CD4-positive, CD25-positive, alpha-beta regulatory T cell (primary cell): Measurements from ENCODE around the gene SELENOS. TPM values are rescaled to one million over a fixed set of nuclear protein-coding genes. Genes with fewer than 3 reads are reported as not detected.

ENCODE experiments used
- ATAC-seq, 2 donors: fragments of 150-1000 bp; cut with Tn5 transposase; one replicate each; pipeline ENCODE4 v1.10.0; 2021; ENCODE audit warnings: low read depth in 2 of 2, moderate number of reproducible peaks in 2 of 2, moderate library complexity in 1 of 2
- DNase-seq, 3 donors: peaks; one replicate each; pipeline versions ENCODE4 v3.0.0 to v3.0.0-alpha.2; 2012 to 2022; ENCODE audit warnings: mixed read lengths in 1 of 3
- H3K27ac ChIP-seq: one replicate; pipeline ENCODE4 v1.7.0; 2013; ENCODE audit warnings: mild to moderate bottlenecking, low read length; ENCODE audit not compliant: insufficient read depth, poor library complexity, severe bottlenecking
- H3K27me3 ChIP-seq: one replicate; pipeline ENCODE4 v1.7.0; 2013; ENCODE audit warnings: low read length; ENCODE audit not compliant: control insufficient read depth, insufficient read depth
- H3K36me3 ChIP-seq: one replicate; pipeline ENCODE4 v1.7.0; 2013; ENCODE audit warnings: mild to moderate bottlenecking, low read length, moderate library complexity; ENCODE audit not compliant: control insufficient read depth, insufficient read depth
- H3K4me1 ChIP-seq: 2 replicates; pipeline ENCODE4 v1.7.0; 2013; ENCODE audit warnings: mild to moderate bottlenecking, low read length; ENCODE audit not compliant: insufficient read depth, control insufficient read depth, poor library complexity, severe bottlenecking
- H3K4me3 ChIP-seq: one replicate; pipeline ENCODE4 v1.7.0; 2013; ENCODE audit warnings: low read depth, mild to moderate bottlenecking, low read length, moderate library complexity
- H3K9me3 ChIP-seq, 2 experiments: 1 replicate in 1 of 2; 2 replicates in 1 of 2; pipeline ENCODE4 v1.7.0; 2013; ENCODE audit warnings: low read length in 2 of 2, mild to moderate bottlenecking in 1 of 2, moderate library complexity in 1 of 2; ENCODE audit not compliant: control insufficient read depth in 2 of 2
- H3K27ac Mint-ChIP-seq, 3 donors: one replicate each; pipeline ENCODE4 v1.8.0; 2020 to 2022; ENCODE audit warnings: mild to moderate bottlenecking in 3 of 3, mixed read lengths in 3 of 3, moderate library complexity in 2 of 3
- H3K27me3 Mint-ChIP-seq: one replicate; pipeline ENCODE4 v1.8.0; 2022; ENCODE audit warnings: mild to moderate bottlenecking, mixed read lengths
- H3K36me3 Mint-ChIP-seq: one replicate; pipeline ENCODE4 v1.8.0; 2020; ENCODE audit warnings: mixed read lengths
- H3K4me1 Mint-ChIP-seq, 4 donors: one replicate each; pipeline ENCODE4 v1.8.0; 2020 to 2022; ENCODE audit warnings: mixed read lengths in 4 of 4, mild to moderate bottlenecking in 1 of 4
- H3K4me3 Mint-ChIP-seq, 4 donors: one replicate each; pipeline ENCODE4 v1.8.0; 2020 to 2022; ENCODE audit warnings: mild to moderate bottlenecking in 4 of 4, mixed read lengths in 4 of 4, moderate library complexity in 3 of 4
- H3K9me3 Mint-ChIP-seq, 7 donors: one replicate each; pipeline ENCODE4 v1.8.0; 2020 to 2022; ENCODE audit warnings: mixed read lengths in 7 of 7, mild to moderate bottlenecking in 3 of 7, moderate library complexity in 2 of 7
- polyA plus RNA-seq, 4 donors: library from polyadenylated mRNA; unstranded; fragments of 300-500 nt; fragmentation: Illumina TruSeq; gene quantifications; one replicate each; pipeline ENCODE4 v1.2.3, GENCODE V29; 2021
- total RNA-seq: library from RNA; stranded (reverse); gene quantifications from one replicate; pipeline ENCODE4 v1.2.3, GENCODE V29; 2022

Gene SELENOS
- total RNA-seq (32.3 TPM), polyA plus RNA-seq (10 to 100 TPM; 56.8 to 72.5 (median 60.0) TPM)

GRCh38 chr15:101277038-101277822 is at the start of gene SELENOS:
Gene SELENOS (minus strand): TSS chr15:101277485. CDS start chr15:101277417, 68 bp downstream.
- Mint-ChIP-seq H3K4me3 (peak within 1 kb of the TSS; percentile 94 to 97 (median 96)), H3K4me1 (peaks cover 9 to 36% (median 23%) of the 10 kb centered on the region in 4 donors), H3K9me3 (peaks cover 0 to 2% (median 0%) of the 10 kb centered on the region in 7 donors), H3K27ac (peak within 1 kb of the TSS; percentile 86 to 98 (median 97)), H3K27me3 (peaks cover 4% of the 10 kb centered on the region), H3K36me3 (peaks cover 46% of the 10 kb centered on the region)
- ATAC-seq (peak; percentile 96), DNase-seq (peak; percentile 84 to 89 (median 85))
- H3K36me3 ChIP-seq = peaks cover 45% of the 10 kb centered on the region
- H3K27ac ChIP-seq = peak within 1 kb of the TSS; percentile 71
- H3K27me3 ChIP-seq = no peaks in the 10 kb centered on the region
- H3K4me3 ChIP-seq = peak within 1 kb of the TSS; percentile 90
- peaks cover 15% of the 10 kb centered on the region for H3K4me1 ChIP-seq
- H3K9me3 ChIP-seq = no peaks in the 10 kb centered on the region

- Mint-ChIP-seq H3K4me3 (no peak overlapping the region), H3K4me1 (peaks cover 0 to 2% (median 0%) of the 10 kb centered on the region in 4 donors), H3K9me3 (peaks cover 0 to 5% (median 0%) of the 10 kb centered on the region in 7 donors), H3K36me3 (no peaks in the 10 kb centered on the region), H3K27me3 (peaks cover 2% of the 10 kb centered on the region), H3K27ac (no peak overlapping the region)
- no peak overlapping the region for H3K27ac ChIP-seq
- no peak for DNase-seq
- H3K27me3 ChIP-seq = no peaks in the 10 kb centered on the region
- ATAC-seq = no peak
- no peaks in the 10 kb centered on the region for H3K9me3 ChIP-seq
- no peak overlapping the region for H3K4me3 ChIP-seq
- H3K36me3 ChIP-seq = no peaks in the 10 kb centered on the region
- H3K4me1 ChIP-seq = no peaks in the 10 kb centered on the region
These were observed 49.3 kb upstream of the SELENOS start for GRCh38 chr15:101326462-101327146.

GRCh38 chr15:101326026-101326315 is 48.7 kb upstream of the SELENOS start:
- peaks cover 0 to 5% (median 0%) of the 10 kb centered on the region in 7 donors for H3K9me3 Mint-ChIP-seq
- H3K4me1 Mint-ChIP-seq = peaks cover 0 to 6% (median 2%) of the 10 kb centered on the region in 4 donors
- no peak for DNase-seq
- H3K27me3 ChIP-seq = no peaks in the 10 kb centered on the region
- H3K27ac Mint-ChIP-seq = no peak overlapping the region
- no peak overlapping the region for H3K4me3 Mint-ChIP-seq
- no peaks in the 10 kb centered on the region for H3K4me1 ChIP-seq
- H3K27ac ChIP-seq = no peak overlapping the region
- H3K27me3 Mint-ChIP-seq = peaks cover 6% of the 10 kb centered on the region
- H3K36me3 ChIP-seq = no peaks in the 10 kb centered on the region
- H3K9me3 ChIP-seq = no peaks in the 10 kb centered on the region
- ATAC-seq = no peak
- H3K36me3 Mint-ChIP-seq = no peaks in the 10 kb centered on the region
- no peak overlapping the region for H3K4me3 ChIP-seq

- Mint-ChIP-seq H3K27me3 (peaks cover 11% of the 10 kb centered on the region), H3K36me3 (no peaks in the 10 kb centered on the region), H3K4me3 (no peak overlapping the region), H3K27ac (no peak overlapping the region), H3K4me1 (peaks cover 0 to 12% (median 6%) of the 10 kb centered on the region in 4 donors), H3K9me3 (peaks cover 0 to 5% (median 0%) of the 10 kb centered on the region in 7 donors)
- H3K4me1 ChIP-seq = peaks cover 5% of the 10 kb centered on the region
- no peaks in the 10 kb centered on the region for H3K36me3 ChIP-seq
- H3K4me3 ChIP-seq = no peak overlapping the region
- ATAC-seq = no peak
- H3K27ac ChIP-seq = no peak overlapping the region
- no peaks in the 10 kb centered on the region for H3K9me3 ChIP-seq
- H3K27me3 ChIP-seq = no peaks in the 10 kb centered on the region
- no peak for DNase-seq
These were observed 48.2 kb upstream of the SELENOS start for GRCh38 chr15:101325263-101326025.

- ATAC-seq (no peak), DNase-seq (no peak)
- no peak overlapping the region for H3K4me3 ChIP-seq
- H3K4me1 ChIP-seq = peaks cover 9% of the 10 kb centered on the region
- no peaks in the 10 kb centered on the region for H3K36me3 ChIP-seq
- peaks cover 15% of the 10 kb centered on the region for H3K27me3 Mint-ChIP-seq
- H3K4me3 Mint-ChIP-seq = no peak overlapping the region
- no peaks in the 10 kb centered on the region for H3K27me3 ChIP-seq
- peaks cover 0 to 4% (median 0%) of the 10 kb centered on the region in 7 donors for H3K9me3 Mint-ChIP-seq
- H3K27ac Mint-ChIP-seq = no peak overlapping the region
- H3K27ac ChIP-seq = no peak overlapping the region
- no peaks in the 10 kb centered on the region for H3K36me3 Mint-ChIP-seq
- H3K4me1 Mint-ChIP-seq = peaks cover 0 to 16% (median 9%) of the 10 kb centered on the region in 4 donors
- no peaks in the 10 kb centered on the region for H3K9me3 ChIP-seq
These were observed 47.4 kb upstream of the SELENOS start for GRCh38 chr15:101324524-101325177.

GRCh38 chr15:101323793-101324523 is 46.7 kb upstream of the SELENOS start:
- H3K9me3 Mint-ChIP-seq = peaks cover 0 to 4% (median 0%) of the 10 kb centered on the region in 7 donors
- Histone ChIP-seq H3K9me3 (no peaks in the 10 kb centered on the region), H3K36me3 (no peaks in the 10 kb centered on the region), H3K4me1 (peaks cover 9% of the 10 kb centered on the region), H3K4me3 (no peak overlapping the region), H3K27me3 (no peaks in the 10 kb centered on the region), H3K27ac (no peak overlapping the region)
- ATAC-seq = no peak
- H3K4me3 Mint-ChIP-seq = no peak overlapping the region
- peaks cover 0 to 17% (median 10%) of the 10 kb centered on the region in 4 donors for H3K4me1 Mint-ChIP-seq
- DNase-seq = no peak
- H3K36me3 Mint-ChIP-seq = no peaks in the 10 kb centered on the region
- no peak overlapping the region for H3K27ac Mint-ChIP-seq
- peaks cover 22% of the 10 kb centered on the region for H3K27me3 Mint-ChIP-seq
